GM12892 (cell line): ENCODE data around the gene GALNT10.

ENCODE experiments used
- POLR2A ChIP-seq: IDR thresholded peaks from 2 replicates; pipeline ENCODE4 v1.6.1; 2011; ENCODE audit warnings: low read depth, low read length, control low read depth
- TAF1 ChIP-seq: IDR thresholded peaks from 2 replicates; pipeline ENCODE4 v1.6.1; 2011; ENCODE audit warnings: low read depth, mild to moderate bottlenecking, control low read depth, low read length, borderline replicate concordance

DNA sequence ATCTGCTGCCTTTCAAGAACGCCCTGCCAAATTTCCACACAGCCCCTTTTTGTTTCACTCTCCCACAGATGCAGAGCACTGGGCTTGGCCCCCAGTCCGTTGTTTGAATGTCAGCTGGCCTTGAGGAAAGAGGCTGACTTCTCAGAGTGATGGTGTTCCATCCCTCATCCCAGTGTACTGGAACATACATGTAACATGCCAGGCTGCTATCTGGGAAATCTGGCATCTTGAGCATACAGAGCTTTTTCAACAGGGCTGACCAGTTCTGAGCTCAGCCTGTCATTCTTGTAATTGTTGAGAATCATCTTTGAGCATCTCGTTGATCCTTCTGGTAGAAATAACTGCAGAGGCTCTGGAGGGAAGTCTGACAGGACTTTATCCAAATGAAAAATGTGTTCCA, 2.8 kb downstream of the GALNT10 start:
- no peak for TF ChIP-seq POLR2A
- TF ChIP-seq TAF1: no peak
